Epithelial cell of alveolus of lung (primary cell): ENCODE measurements around the gene GGA2. TPM values are rescaled to one million over a fixed set of nuclear protein-coding genes. Genes with fewer than 3 reads are reported as not detected.

Source experiments
- total RNA-seq: library from RNA; depleted of rRNA; stranded (reverse); fragments of >200 nt; gene quantifications from 2 replicates; pipeline ENCODE4 v1.2.1, GENCODE V29; 2015

The GGA2 gene
- total RNA-seq, result 13.4 and 19.6 TPM in 2 replicates

GRCh38 chr16:23510164-23510914, at the start of gene GGA2:
GGA2 (minus strand) TSS chr16:23510494; CDS start chr16:23510411, 83 bp downstream.

DNA sequence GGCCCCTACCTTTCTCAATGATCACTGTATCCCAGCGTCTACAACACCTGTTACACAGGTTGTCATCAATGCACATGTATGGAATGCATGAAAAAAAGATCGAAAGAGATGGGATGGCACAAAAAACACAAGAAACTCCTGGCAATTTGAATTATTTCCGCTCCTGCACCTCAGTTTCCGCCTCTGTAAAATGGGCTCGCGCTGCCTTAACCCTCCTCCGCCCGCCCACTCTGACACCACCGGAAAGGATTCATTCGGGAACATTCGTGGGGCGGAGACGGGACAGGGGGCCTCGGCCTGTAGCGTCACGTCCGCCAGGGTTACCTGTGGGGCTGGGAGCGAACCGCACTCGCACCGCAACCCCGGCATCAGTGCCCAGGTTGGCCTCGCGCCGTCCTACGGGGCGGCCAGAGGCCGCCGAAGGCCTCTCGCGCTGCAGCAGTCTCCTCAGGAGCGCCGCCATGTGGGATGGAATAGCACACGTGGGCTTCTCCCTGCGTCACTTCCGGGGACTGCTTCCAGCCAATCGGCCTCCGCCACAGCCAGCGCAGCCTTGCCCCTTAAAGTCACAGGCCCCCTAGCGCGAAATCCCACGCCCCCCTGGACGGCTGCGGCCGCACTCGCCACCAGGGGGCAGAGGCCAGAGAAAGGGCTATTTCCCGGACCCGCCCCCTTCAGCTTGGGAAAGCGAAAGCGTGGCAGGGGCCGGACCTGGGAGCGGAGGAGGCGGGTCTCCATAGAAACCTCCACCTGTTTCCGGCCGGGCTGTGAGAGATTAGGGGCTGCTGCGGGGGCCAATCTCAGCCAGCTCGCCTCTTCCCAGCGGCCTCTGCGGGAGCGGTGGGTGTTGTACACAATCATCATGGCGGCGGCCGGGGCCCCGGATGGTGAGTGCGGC, 46.8 kb upstream of the GGA2 start, which contains the start of the genes EARS2 and UBFD1:
Gene EARS2 (minus strand): TSS at position 470 of the 898 bp plus-strand sequence. CDS start 7 bp downstream, at position 463.
Gene UBFD1 (plus strand): TSS at position 847 of the 898 bp plus-strand sequence. CDS start 16 bp downstream, at position 863.

DNA sequence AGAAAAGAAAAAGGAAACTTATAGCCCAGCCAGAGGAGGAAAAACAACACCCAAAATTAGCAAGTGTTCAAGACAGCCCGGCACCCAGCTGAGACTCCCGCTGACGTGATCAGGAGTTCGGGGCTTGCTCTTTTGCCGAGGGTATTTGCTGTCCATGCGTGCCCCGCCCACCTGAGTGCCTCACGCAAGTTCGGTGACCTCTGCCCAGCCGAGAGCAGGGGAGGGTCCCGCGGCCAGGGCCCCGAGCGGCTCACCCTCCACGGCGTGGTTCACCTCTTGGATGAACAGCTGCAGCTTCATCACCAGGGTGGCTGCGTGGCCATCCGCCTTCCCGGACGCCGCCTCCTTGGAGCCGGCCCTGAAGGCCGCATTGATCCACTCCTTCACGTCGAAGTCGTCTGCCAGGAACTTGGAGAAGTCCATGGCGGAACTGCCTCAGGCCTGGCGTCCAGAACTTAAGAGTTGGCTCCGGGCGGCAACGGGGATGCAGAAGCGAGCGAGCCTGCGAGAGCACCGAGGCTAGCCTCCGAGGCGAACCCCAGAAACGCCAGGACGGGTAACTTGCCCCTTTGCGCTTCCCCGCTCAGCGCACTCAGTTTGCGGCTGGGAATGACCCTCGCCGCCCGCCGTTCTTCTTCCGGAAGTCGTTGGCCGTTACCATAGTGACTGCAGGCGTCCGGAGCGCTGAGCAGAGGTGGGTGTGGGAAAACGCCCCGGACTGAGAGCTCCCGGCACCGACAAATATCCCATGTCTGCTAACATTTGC, 57.5 kb downstream of the GGA2 start, which contains the start of gene COG7:
Gene COG7 (minus strand): TSS at position 618 of the 766 bp plus-strand sequence. CDS start 195 bp downstream, at position 423.

Other genes with a start within 250 kb of the GGA2 start
- gene SCNN1B, start 208.2 kb downstream of the GGA2 start, total RNA-seq, result not detected in 2 replicates
- gene COG7, start 57.3 kb downstream of the GGA2 start, total RNA-seq, result 11.1 and 14.0 TPM in 2 replicates
- gene EARS2, start 46.9 kb upstream of the GGA2 start, total RNA-seq, result 20.2 and 32.7 TPM in 2 replicates
- 92.5 and 113 TPM in 2 replicates for gene UBFD1, start 47.2 kb upstream of the GGA2 start, total RNA-seq
- 135 and 140 TPM in 2 replicates for gene NDUFAB1, start 85.8 kb upstream of the GGA2 start, total RNA-seq
- gene PALB2, start 130.8 kb upstream of the GGA2 start, total RNA-seq, result 10.3 and 14.7 TPM in 2 replicates
- 39.3 and 43.7 TPM in 2 replicates for gene DCTN5, start 131.0 kb upstream of the GGA2 start, total RNA-seq
- 28.6 and 58.6 TPM in 2 replicates for gene PLK1, start 168.4 kb upstream of the GGA2 start, total RNA-seq
- gene ERN2, start 202.7 kb upstream of the GGA2 start, total RNA-seq, result under 0.01 TPM in 1 of 2 replicates, not detected in the other
- not detected in 2 replicates for gene CHP2, start 244.5 kb upstream of the GGA2 start, total RNA-seq